Measurements from ENCODE around the gene PAPOLG. TPM values are rescaled to one million over a fixed set of nuclear protein-coding genes. Genes with fewer than 3 reads are reported as not detected.

PAPOLG gene
- total and polyA plus RNA-seq, 9 of the 15 experiments (the other 6 are each of a cell fraction or from before 2014, with no cell fraction given) = 3.9 to 16.3 (median 10.0) TPM

GRCh38 chr2:60717691-60718090, 38.4 kb upstream of the PAPOLG start:
- Histone ChIP-seq H3K36me3 (ENCODE audit: control insufficient read depth, insufficient read depth, low read length) (no peaks in the 10 kb centered on the region), H4K20me1 (replicated peaks; ENCODE audit: control insufficient read depth, insufficient read depth, low read length) (no peaks in the 10 kb centered on the region), H3K9me3 (replicated peaks; ENCODE audit: control insufficient read depth, insufficient read depth, low read depth, low read length) (no peaks in the 10 kb centered on the region), H3K27me3 (ENCODE audit: control insufficient read depth in 2 of 2, insufficient read depth in 2 of 2, low read length in 2 of 2) (peaks cover 6 to 13% of the 10 kb centered on the region in 2 experiments; a peak in 3 of 5 replicates), H3K9me1 (ENCODE audit: control insufficient read depth, insufficient read depth, low read length) (no peaks in the 10 kb centered on the region), H3K9ac (ENCODE audit: insufficient read depth in 1 of 2, low read depth in 2 of 2, low read length in 2 of 2) (no peak overlapping the region), H3K4me3 (no peak overlapping the region), H3K79me2 (ENCODE audit: control insufficient read depth, insufficient read depth, low read length) (no peaks in the 10 kb centered on the region), H3K4me1 (replicated peaks in 1 of 2; ENCODE audit: control insufficient read depth in 2 of 2, insufficient read depth in 2 of 2, low read length in 2 of 2) (no peaks in the 10 kb centered on the region; a peak in 1 of 5 replicates), H3K4me2 (ENCODE audit: insufficient read depth, low read length) (no peak overlapping the region), H2AFZ (ENCODE audit: low read depth, low read length) (0 out of 2 replicates have a peak overlapping the region, but pooled peaks have one; percentile 29), H3K27ac (ENCODE audit: extremely low read depth, low read depth, low read length) (no peak overlapping the region)
- ChIA-PET CTCF (ENCODE audit: low intra/inter-chr PET ratio) (no interaction called here), POLR2A (no interaction called here)
- TF ChIP-seq CEBPB (tag; IDR thresholded peaks at IDR 0.05) (peak; percentile 13; the same call in 1 of the 2 replicates), IRF2 (CRISPR knock-in tag; IDR thresholded peaks at IDR 0.05) (no peak)
- BruUV-seq (replicated peaks) = no TSS peak
- no peak for DNase-seq (ENCODE audit: extremely low read depth in 1 of 4, low spot score in 3 of 4)
- intact Hi-C loops (cut with micrococcal nuclease) (no loop called here), in situ Hi-C loops (cut with MboI) (no loop called here)
- no peak; the same call in 2 of the 3 replicates for ATAC-seq
- FAIRE-seq = no peak
- WGBS (ENCODE audit: insufficient coverage, low coverage, missing lambda C conversion rate) = 3% methylated on average over 5 of the region's 5 CpGs

- no peaks in the 10 kb centered on the region for H3K9me3 ChIP-seq (replicated peaks; ENCODE audit: control insufficient read depth, insufficient read depth, low read depth, low read length)
- H2AFZ ChIP-seq (ENCODE audit: low read depth, low read length) = peak overlapping the region; percentile 2; the same call in 1 of the 2 replicates
- FAIRE-seq = no peak
- no peak overlapping the region; the same call in 1 of the 2 replicates for H3K4me2 ChIP-seq (ENCODE audit: insufficient read depth, low read length)
- ChIA-PET CTCF (ENCODE audit: low intra/inter-chr PET ratio) (no interaction called here), POLR2A (interaction anchor here (1.2 kb wide), 1 partner anchor 267 kb away, joined by 4 read pairs; no protein-coding TSS in a partner anchor)
- in situ Hi-C loops (cut with MboI) = no loop called here
- 49% methylated on average over 6 of the region's 7 CpGs for WGBS (ENCODE audit: insufficient coverage, low coverage, missing lambda C conversion rate)
- no peak for TF ChIP-seq ZNF134 (CRISPR knock-in tag; conservative IDR thresholded peaks at IDR 0.05)
- TF ChIP-seq MEF2A (IDR thresholded peaks at IDR 0.05; ENCODE audit: control insufficient read depth, low read depth, low read length) = no peak
- TF ChIP-seq FUS (optimal IDR thresholded peaks at IDR 0.05; ENCODE audit: low read depth, low read length) = no peak
- no peak for TF ChIP-seq ZNF347 (CRISPR knock-in tag; IDR thresholded peaks at IDR 0.05; ENCODE audit: low read depth)
- TF ChIP-seq NRF1 (conservative IDR thresholded peaks at IDR 0.05 in 1 of 2, IDR thresholded peaks at IDR 0.05 in 1 of 2) = no peak
- TF ChIP-seq RCOR1 (IDR thresholded peaks at IDR 0.05; ENCODE audit: borderline replicate concordance in 1 of 2, low read depth in 2 of 2, low read length in 2 of 2) = no peak
- no peak overlapping the region for H3K9ac ChIP-seq (ENCODE audit: insufficient read depth in 1 of 2, low read depth in 2 of 2, low read length in 2 of 2)
- H3K79me2 ChIP-seq (ENCODE audit: control insufficient read depth, insufficient read depth, low read length) = no peaks in the 10 kb centered on the region
- no peak for DNase-seq (ENCODE audit: extremely low read depth in 1 of 4, low spot score in 3 of 4)
- intact Hi-C loops (cut with micrococcal nuclease) = no loop called here
- no peaks in the 10 kb centered on the region for H3K36me3 ChIP-seq (ENCODE audit: control insufficient read depth, insufficient read depth, low read length)
- H3K9me1 ChIP-seq (ENCODE audit: control insufficient read depth, insufficient read depth, low read length) = no peaks in the 10 kb centered on the region
- no peak overlapping the region for H3K27ac ChIP-seq (ENCODE audit: extremely low read depth, low read depth, low read length)
- H3K4me3 ChIP-seq = no peak overlapping the region
- BruUV-seq (replicated peaks) = no TSS peak
- H3K4me1 ChIP-seq (replicated peaks in 1 of 2; ENCODE audit: control insufficient read depth in 2 of 2, insufficient read depth in 2 of 2, low read length in 2 of 2) = no peaks in the 10 kb centered on the region
- no peaks in the 10 kb centered on the region for H4K20me1 ChIP-seq (replicated peaks; ENCODE audit: control insufficient read depth, insufficient read depth, low read length)
- ATAC-seq = no peak
- peaks cover 6 to 17% of the 10 kb centered on the region in 2 experiments; a peak in 3 of 5 replicates for H3K27me3 ChIP-seq (ENCODE audit: control insufficient read depth in 2 of 2, insufficient read depth in 2 of 2, low read length in 2 of 2)
Measured at GRCh38 chr2:60719331-60719730, 36.7 kb upstream of the PAPOLG start.
